ENCODE results near the gene PTPN5. TPM values are rescaled to one million over a fixed set of nuclear protein-coding genes. Genes with fewer than 3 reads are reported as not detected.

The PTPN5 gene
- total RNA-seq, 1 experiment from 2014 or later = not detected

DNA sequence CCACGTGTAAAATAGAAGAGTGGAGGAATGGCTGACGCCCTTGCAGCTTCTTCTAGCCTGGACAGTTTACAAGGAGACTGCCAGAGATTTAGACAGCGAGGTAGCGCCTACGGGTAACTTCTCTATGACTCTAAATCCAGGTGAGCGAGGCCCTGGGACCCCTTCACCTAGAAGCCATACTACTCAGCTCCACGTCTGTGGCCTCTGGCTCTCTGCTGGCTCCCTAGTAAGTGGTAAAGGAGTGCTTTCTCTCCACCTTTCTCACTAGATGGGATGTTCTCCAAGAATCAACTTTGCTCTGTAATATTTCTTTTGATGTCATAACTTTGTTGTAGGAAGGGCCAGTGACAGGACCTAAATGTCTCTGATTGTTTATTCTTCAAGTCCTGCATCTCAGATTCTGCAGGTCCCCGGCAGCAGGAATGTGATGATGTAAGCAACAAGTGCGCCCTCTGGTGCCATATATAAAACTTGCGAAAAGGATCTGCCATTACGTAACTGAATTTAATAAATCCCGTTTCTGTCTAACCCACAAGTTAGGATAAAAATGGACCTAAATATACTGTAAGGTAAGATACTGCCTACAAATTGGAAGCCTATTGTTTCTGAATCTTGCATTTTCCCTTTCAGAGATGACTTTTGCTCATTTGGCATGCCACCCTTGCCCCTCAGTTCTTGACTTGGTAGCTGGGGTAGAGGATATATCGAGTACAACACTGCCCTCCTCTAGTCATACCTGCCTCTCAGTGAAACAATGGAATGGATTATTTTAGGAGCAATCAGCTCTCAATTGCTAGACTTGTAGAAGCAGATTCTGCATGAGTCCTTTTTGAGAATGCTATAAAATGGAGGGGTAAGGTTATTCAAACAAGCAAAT is 11.0 kb upstream of the PTPN5 start:
- Histone ChIP-seq H3K9me3 (ENCODE audit: control insufficient read depth in 1 of 2, insufficient read depth in 1 of 2, low read depth in 1 of 2, low read length in 2 of 2) (no peaks in the 10 kb centered on the region), H3K4me3 (replicated peaks in 1 of 2; ENCODE audit: low read depth in 1 of 2, low read length in 2 of 2) (no peak overlapping the region; a peak in 1 of 4 replicates), H3K4me1 (ENCODE audit: control insufficient read depth in 1 of 2, insufficient read depth in 2 of 2, low read length in 2 of 2) (peaks cover 0 to 4% of the 10 kb centered on the region in 2 experiments; a peak in 1 of 4 replicates), H2AFZ (ENCODE audit: low read depth, low read length, poor library complexity, severe bottlenecking) (peak overlapping the region; percentile 86), H3K9ac (ENCODE audit: low read length) (no peak overlapping the region), H3K4me2 (ENCODE audit: low read length) (peak overlapping the region; percentile 58), H3K27ac (ENCODE audit: low read depth, low read length) (no peak overlapping the region), H3K36me3 (ENCODE audit: control insufficient read depth in 1 of 2, insufficient read depth in 2 of 2, low read length in 2 of 2) (no peaks in the 10 kb centered on the region), H3K79me2 (ENCODE audit: insufficient read depth, low read length) (no peaks in the 10 kb centered on the region), H3K27me3 (ENCODE audit: insufficient read depth, low read length) (peaks cover 13% of the 10 kb centered on the region; the same call in 1 of the 2 replicates), H4K20me1 (ENCODE audit: insufficient read depth) (no peaks in the 10 kb centered on the region), H3K9me2 (ENCODE audit: insufficient read depth) (no peaks in the 10 kb centered on the region)
- peak; percentile 58 for DNase-seq (ENCODE audit: low read depth, low spot score)
- TF ChIP-seq FOSL1 (IDR thresholded peaks at IDR 0.05; ENCODE audit: low read depth) (no peak), CTCF (IDR thresholded peaks at IDR 0.05 in 2 of 3, conservative IDR thresholded peaks at IDR 0.05 in 1 of 3; ENCODE audit: borderline replicate concordance in 1 of 3, insufficient read depth in 1 of 3, low read depth in 2 of 3, low read length in 2 of 3) (peak; percentile 55 to 76 (median 76); a peak in 5 of 6 replicates), CEBPB (IDR thresholded peaks at IDR 0.05; ENCODE audit: low read depth) (peak; percentile 77), RAD21 (IDR thresholded peaks at IDR 0.05; ENCODE audit: low read depth) (peak; percentile 72)
- TF ChIP-seq, protein P1, sequence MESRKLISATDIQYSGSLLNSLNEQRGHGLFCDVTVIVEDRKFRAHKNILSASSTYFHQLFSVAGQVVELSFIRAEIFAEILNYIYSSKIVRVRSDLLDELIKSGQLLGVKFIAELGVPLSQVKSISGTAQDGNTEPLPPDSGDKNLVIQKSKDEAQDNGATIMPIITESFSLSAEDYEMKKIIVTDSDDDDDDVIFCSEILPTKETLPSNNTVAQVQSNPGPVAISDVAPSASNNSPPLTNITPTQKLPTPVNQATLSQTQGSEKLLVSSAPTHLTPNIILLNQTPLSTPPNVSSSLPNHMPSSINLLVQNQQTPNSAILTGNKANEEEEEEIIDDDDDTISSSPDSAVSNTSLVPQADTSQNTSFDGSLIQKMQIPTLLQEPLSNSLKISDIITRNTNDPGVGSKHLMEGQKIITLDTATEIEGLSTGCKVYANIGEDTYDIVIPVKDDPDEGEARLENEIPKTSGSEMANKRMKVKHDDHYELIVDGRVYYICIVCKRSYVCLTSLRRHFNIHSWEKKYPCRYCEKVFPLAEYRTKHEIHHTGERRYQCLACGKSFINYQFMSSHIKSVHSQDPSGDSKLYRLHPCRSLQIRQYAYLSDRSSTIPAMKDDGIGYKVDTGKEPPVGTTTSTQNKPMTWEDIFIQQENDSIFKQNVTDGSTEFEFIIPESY (IDR thresholded peaks at IDR 0.05; ENCODE audit: extremely low read depth, insufficient replicate concordance, low read length) = no peak
- POLR2A ChIA-PET = no interaction called here
- CTCF ChIA-PET = interaction anchor here (1.4 to 2.2 kb wide), 3 partner anchors 27 to 687 kb away, joined by 4 to 13 read pairs (median 8); no protein-coding TSS in a partner anchor
- peak; percentile 88 for ATAC-seq
- BruUV-seq (replicated peaks) = no TSS peak
- RAD21 ChIA-PET (ENCODE audit: low non-redundant PET in 1 of 2, low total read pairs in 2 of 2, uncharacterized antibody in 2 of 2, unreplicated experiment in 2 of 2) = no interaction called here
- intact Hi-C loops (cut with micrococcal nuclease) = loop anchor here (1.0 to 5.0 kb wide), 2 partner anchors 27 to 685 kb away; no protein-coding TSS in a partner anchor
